ENCODE measurements around the gene FBN2.

Gene FBN2

GRCh38 chr5:128472036-128472435 lies 66.0 kb downstream of the FBN2 start:
- ATAC-seq = no peak
- TF ChIP-seq OSR1 (CRISPR knock-in tag; IDR thresholded peaks at IDR 0.05) = no peak
- no peak for TF ChIP-seq SNAI2 (CRISPR knock-in tag; IDR thresholded peaks at IDR 0.05)
- TF ChIP-seq POU6F1 (CRISPR knock-in tag; IDR thresholded peaks at IDR 0.05; ENCODE audit: borderline replicate concordance, low read depth) = no peak
- TF ChIP-seq ARNTL (CRISPR knock-in tag; IDR thresholded peaks at IDR 0.05; ENCODE audit: borderline replicate concordance, low read depth) = no peak
- TF ChIP-seq ZFP30 (CRISPR knock-in tag; IDR thresholded peaks at IDR 0.05) = no peak
- TF ChIP-seq TSHZ2 (CRISPR knock-in tag; IDR thresholded peaks at IDR 0.05) = no peak
- no peak for TF ChIP-seq ZNF565 (CRISPR knock-in tag; conservative IDR thresholded peaks at IDR 0.05; ENCODE audit: low read depth)
- no peak for TF ChIP-seq ZNF8 (CRISPR knock-in tag; IDR thresholded peaks at IDR 0.05)
- no peak for TF ChIP-seq BACH2 (CRISPR knock-in tag; IDR thresholded peaks at IDR 0.05; ENCODE audit: borderline replicate concordance)
- no peak for TF ChIP-seq CSDC2 (CRISPR knock-in tag; IDR thresholded peaks at IDR 0.05)
- no peak for TF ChIP-seq TOX (CRISPR knock-in tag; IDR thresholded peaks at IDR 0.05; ENCODE audit: borderline replicate concordance)
- no peak for TF ChIP-seq GLIS3 (CRISPR knock-in tag; IDR thresholded peaks at IDR 0.05)
- no peak for TF ChIP-seq ZC3H10 (CRISPR knock-in tag; IDR thresholded peaks at IDR 0.05)
- no peak for TF ChIP-seq CREB5 (CRISPR knock-in tag; IDR thresholded peaks at IDR 0.05; ENCODE audit: low read depth)
- TF ChIP-seq ISL1 (CRISPR knock-in tag; IDR thresholded peaks at IDR 0.05) = no peak

- TF ChIP-seq ZC3H10 (CRISPR knock-in tag; IDR thresholded peaks at IDR 0.05) (no peak), SNAI2 (CRISPR knock-in tag; IDR thresholded peaks at IDR 0.05) (no peak), ZNF565 (CRISPR knock-in tag; conservative IDR thresholded peaks at IDR 0.05; ENCODE audit: low read depth) (no peak), ZFP3 (CRISPR knock-in tag; IDR thresholded peaks at IDR 0.05) (no peak), TCF4 (CRISPR knock-in tag; IDR thresholded peaks at IDR 0.05; ENCODE audit: borderline replicate concordance) (no peak), TOX (CRISPR knock-in tag; IDR thresholded peaks at IDR 0.05; ENCODE audit: borderline replicate concordance) (no peak), ESRRG (CRISPR knock-in tag; IDR thresholded peaks at IDR 0.05) (no peak)
- no peak for ATAC-seq
Measured at GRCh38 chr5:128470663-128471062, 67.4 kb downstream of the FBN2 start.

- TF ChIP-seq ZC3H10 (CRISPR knock-in tag; IDR thresholded peaks at IDR 0.05) (no peak), CSDC2 (CRISPR knock-in tag; IDR thresholded peaks at IDR 0.05) (no peak), ARNTL (CRISPR knock-in tag; IDR thresholded peaks at IDR 0.05; ENCODE audit: borderline replicate concordance, low read depth) (no peak), TCF4 (CRISPR knock-in tag; IDR thresholded peaks at IDR 0.05; ENCODE audit: borderline replicate concordance) (no peak), ZFP30 (CRISPR knock-in tag; IDR thresholded peaks at IDR 0.05) (no peak)
- no peak; the same call in 2 of the 3 replicates for ATAC-seq
Measured at GRCh38 chr5:128469912-128470311, 68.1 kb downstream of the FBN2 start.

- ATAC-seq = no peak
- TF ChIP-seq ARNTL (CRISPR knock-in tag; IDR thresholded peaks at IDR 0.05; ENCODE audit: borderline replicate concordance, low read depth) (no peak), PPARA (CRISPR knock-in tag; IDR thresholded peaks at IDR 0.05; ENCODE audit: borderline replicate concordance) (no peak), CSDC2 (CRISPR knock-in tag; IDR thresholded peaks at IDR 0.05) (no peak)
Measured at GRCh38 chr5:128466980-128467379, 71.1 kb downstream of the FBN2 start.

- TF ChIP-seq ZNF70 (CRISPR knock-in tag; IDR thresholded peaks at IDR 0.05) (no peak), PPARA (CRISPR knock-in tag; IDR thresholded peaks at IDR 0.05; ENCODE audit: borderline replicate concordance) (no peak), ISL1 (CRISPR knock-in tag; IDR thresholded peaks at IDR 0.05) (no peak), TCF4 (CRISPR knock-in tag; IDR thresholded peaks at IDR 0.05; ENCODE audit: borderline replicate concordance) (no peak), ZC3H10 (CRISPR knock-in tag; IDR thresholded peaks at IDR 0.05) (no peak)
- ATAC-seq = no peak
Measured at GRCh38 chr5:128466554-128466953, 71.5 kb downstream of the FBN2 start.

All from SK-N-SH treated with all-trans-retinoic acid at 6 μM for 48 hours (cell line).